Activated gamma-delta T cell treated with Interleukin-2 at 50 U/mL for 16 hours (primary cell): ENCODE data around the gene PPP1R9B.

Experiments
- DNase-seq: peaks from one replicate; pipeline ENCODE4 v3.0.0-alpha.2; 2020

PPP1R9B gene

DNA sequence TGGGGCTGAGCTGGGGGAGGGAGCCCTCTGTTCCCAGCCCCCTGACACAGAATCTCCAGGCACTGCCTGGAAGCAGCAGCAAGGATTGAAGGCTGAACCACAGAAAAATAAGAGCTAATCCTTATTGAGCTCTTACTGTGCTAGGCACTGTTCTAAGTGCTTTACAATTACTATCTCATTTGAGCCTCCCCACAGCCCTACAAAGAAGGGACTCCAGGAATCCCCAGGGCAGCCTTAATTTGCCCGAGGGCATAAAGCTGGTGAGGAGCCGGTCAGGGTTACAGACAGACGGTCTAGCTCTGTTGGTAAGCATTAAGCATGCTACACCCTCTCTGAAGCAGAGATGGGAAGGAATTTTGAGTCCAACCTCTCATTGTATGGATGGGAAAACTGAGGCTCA is 27.5 kb downstream of the PPP1R9B start:
- DNase-seq, result no peak

GRCh38 chr17:50120475-50121253 is 29.8 kb downstream of the PPP1R9B start:
- no peak for DNase-seq

- DNase-seq, result no peak
Measured at GRCh38 chr17:50118828-50119218, 31.7 kb downstream of the PPP1R9B start.

GRCh38 chr17:50118076-50118827 is 32.2 kb downstream of the PPP1R9B start:
- DNase-seq, result no peak

DNA sequence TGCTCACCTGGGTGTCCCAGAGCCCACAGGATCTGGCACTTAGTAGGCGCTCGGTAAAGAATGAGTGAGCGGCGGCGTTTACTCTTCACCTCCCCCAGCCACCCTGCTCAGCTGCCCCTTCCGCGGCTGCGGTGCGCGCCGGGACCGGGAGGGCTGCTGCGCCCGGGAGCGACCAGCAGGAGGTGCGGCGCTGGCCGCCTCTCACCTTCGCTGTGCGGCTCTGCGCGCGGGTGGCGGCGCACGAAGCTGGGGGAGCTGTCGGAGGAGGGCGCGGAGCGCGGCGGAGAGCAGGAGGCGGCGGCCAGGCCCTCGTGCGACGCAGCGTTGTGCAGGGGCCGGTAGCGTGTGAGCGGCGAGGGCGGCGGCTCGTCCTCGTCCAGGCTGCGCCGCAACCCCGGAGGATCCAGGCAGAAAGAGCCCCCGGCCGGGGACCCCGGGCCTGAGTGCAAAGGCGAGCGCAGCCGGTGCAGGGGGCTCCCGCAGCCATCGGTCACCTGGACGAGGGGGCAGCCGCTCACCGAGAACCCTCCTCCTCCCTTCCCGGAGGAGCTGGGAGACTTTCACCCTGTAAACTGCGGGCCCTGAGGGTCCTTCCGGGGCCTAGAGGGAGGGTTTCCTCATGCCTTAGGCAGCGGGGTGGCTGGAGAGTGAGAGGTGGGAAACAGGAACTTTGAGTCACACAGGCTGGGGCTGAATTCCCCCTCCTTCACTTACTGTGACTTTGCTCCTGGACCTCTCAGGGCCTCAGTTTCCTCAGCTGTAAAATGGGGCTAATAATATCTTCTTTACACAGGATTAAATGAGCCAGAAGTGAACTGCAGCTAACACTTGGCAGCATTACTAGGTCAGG is 33.0 kb downstream of the PPP1R9B start:
- DNase-seq, result peak; percentile 52

- DNase-seq, result no peak
Measured at GRCh38 chr17:50115756-50116155, 34.7 kb downstream of the PPP1R9B start.

- DNase-seq, result peak; percentile 19
Measured at GRCh38 chr17:50114849-50115357, 35.6 kb downstream of the PPP1R9B start.

DNA sequence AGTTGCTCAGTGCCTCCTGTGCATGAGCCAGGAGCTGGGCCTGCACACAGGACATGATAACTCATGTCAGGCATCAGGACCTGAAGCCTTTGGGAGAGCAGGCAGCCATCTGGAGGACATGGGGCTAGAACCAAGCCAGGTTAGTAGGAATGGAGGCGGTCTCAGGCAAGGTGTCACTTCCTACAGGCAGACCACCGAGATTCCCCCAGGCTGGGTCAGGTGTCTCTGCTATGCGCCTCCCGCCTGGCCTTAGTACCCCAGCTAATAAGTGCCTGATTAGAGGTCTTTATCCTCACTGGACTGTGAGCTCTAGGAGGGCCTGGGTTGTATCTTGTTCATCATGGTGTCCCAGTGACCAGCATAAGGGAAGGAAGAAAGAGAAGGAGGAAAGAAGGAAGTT is 36.1 kb downstream of the PPP1R9B start:
- no peak for DNase-seq

- DNase-seq, result no peak
Measured at GRCh38 chr17:50113624-50114320, 36.7 kb downstream of the PPP1R9B start.

DNA sequence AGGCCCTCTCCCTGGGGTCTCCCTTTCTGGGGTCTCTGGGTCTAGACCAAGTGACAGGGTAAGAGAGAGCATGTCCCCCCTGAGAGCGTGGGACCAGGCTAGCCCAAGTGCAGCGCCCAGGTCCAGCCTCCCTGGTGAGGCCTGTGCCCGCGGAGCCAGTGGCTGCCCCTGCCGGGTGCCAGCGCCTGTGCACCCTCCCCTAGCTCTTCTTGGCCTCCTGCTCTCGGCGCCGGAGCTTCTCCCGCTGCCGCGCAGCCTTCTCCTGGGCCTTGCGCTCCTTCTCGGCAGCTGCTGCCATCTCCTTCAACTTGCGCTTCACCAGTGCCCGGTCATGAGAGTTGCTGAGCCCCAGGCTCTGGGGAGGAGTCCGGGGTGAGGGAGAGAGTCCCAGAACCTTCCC is 37.8 kb downstream of the PPP1R9B start:
- no peak for DNase-seq

DNA sequence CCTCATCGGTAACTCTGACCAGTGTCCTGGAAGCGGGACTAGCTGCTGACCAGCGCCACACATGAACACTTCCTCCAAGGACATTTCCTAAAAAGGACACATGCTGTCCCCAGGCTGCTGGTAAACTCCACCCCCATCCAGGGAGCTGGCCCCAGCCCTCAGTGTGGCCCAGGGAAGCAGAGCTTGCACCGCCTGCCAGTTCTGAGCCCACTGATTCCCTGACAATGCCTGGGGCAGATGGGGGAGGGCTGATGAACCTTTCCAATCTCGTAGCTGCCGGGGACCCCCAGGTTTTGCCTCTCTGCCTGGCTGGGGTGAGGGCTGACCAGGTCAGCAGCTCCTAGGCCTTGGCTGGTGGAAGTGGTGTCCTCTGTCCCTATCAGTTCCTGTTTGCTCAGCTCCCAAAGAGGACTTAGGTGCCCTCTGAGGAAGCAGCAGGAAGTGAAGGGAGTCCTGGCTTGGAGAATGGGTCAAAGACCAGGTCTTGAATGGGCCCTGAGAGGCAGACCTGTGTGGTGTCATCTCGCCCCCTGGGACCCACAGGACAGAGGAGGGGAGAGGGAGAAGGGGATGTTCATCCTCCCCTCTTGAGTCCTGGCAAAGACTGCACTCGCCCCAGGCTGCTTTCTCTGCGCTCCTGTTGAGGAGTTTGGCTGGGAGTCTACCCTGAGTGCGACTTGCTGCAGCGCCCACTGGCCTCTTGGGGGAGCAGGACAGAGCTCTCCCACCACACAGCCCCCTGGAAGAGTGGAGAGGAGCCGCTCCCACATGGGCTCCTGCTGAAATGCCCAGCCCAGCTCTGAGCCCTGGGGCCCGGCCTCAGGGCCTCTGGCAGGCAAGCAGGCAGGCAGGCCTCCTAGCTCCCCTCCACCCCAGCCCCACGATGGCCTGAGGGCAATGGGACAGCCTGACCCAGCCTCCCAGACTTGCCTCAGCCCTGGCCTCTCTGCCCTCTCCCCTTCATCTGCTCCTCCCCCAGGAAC is 38.5 kb downstream of the PPP1R9B start:
- no peak for DNase-seq

GRCh38 chr17:50110591-50111349 is 39.7 kb downstream of the PPP1R9B start:
- DNase-seq, result no peak

- no peak for DNase-seq
Measured at GRCh38 chr17:50109785-50110184, 40.7 kb downstream of the PPP1R9B start.

GRCh38 chr17:50109207-50109606 is 41.3 kb downstream of the PPP1R9B start:
- DNase-seq, result no peak

- no peak for DNase-seq
Measured at GRCh38 chr17:50108556-50108955, 41.9 kb downstream of the PPP1R9B start.

DNA sequence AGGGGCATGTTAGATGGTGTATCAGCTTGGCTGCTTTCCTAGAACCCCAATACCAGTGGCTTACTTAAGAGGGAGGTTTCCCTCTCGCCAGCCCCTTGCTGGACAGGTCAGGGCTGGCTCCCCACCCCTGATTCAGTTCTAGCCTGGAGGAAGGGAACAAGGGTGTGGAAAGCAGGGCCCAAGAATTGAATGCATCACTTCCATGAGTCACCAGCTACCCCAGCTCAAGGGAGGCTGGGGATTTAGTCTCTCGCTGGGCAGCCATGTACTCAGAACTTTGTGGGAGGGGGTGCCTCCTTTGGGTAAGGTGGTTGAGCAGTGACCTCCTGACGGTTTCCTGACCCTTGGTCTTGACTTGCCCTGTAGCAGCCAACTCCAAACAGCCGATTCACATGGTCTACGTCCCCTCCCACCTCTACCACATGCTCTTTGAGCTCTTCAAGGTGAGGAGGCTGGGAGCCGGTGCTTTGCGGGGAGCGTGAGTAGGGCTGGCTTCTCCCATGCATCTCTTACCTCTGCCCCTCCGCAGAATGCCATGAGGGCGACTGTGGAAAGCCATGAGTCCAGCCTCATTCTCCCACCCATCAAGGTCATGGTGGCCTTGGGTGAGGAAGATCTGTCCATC is 42.6 kb downstream of the PPP1R9B start:
- DNase-seq, result no peak

GRCh38 chr17:50106393-50107131 is 43.9 kb downstream of the PPP1R9B start:
- no peak for DNase-seq

DNA sequence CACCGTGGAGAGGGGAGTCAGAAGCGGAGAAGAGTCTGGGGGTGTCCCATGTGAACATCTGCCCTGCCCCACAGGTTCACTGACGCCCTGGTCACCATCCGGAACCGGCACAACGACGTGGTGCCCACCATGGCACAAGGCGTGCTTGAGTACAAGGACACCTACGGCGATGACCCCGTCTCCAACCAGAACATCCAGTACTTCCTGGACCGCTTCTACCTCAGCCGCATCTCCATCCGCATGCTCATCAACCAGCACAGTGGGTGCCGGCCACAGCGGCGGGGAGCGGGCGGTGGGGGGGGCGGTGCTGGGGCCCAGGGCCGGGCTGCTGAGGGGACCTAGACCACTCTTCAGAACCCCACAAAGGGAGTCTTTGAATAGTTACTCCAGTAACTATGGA is 44.7 kb downstream of the PPP1R9B start:
- DNase-seq, result no peak

DNA sequence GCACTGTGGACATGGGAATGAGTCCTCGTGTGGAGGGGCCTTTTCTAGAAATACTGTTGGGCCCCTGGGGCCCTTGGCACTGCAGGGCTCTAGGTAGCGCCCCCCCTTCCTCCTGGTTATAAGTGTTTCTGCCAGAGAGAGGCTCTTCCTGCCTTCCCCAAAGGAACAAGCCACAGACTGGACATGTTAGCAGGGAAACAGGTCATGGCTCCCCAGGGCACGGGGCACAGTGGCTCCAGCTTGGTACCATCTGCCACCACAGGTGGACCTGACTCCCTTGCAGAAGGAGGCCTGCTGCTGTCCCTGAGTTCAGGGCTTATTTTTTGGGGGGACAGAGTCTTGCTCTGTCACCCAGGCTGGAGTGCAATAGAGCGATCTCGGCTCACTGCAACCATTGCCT is 46.5 kb downstream of the PPP1R9B start:
- DNase-seq, result no peak
